Ovary (tissue), 9 donors: ENCODE results near the gene C1QB. TPM values are rescaled to one million over a fixed set of nuclear protein-coding genes. Genes with fewer than 3 reads are reported as not detected.
"Not testable (repeated sequence)": the region's sequence is repeated elsewhere in the genome, so short reads cannot be mapped to it uniquely, and the experiment has no call there.

Source experiments
- DNase-seq, 5 donors: peaks; one replicate each; pipeline ENCODE4 v3.0.0-alpha.2; 2019 to 2020
- H3K27ac ChIP-seq, 2 donors: fragments of 200-600 bp; one replicate each; pipeline versions ENCODE4 v1.5.1 to v1.8.0; 2019 to 2022
- H3K27me3 ChIP-seq: fragments of 200-600 bp; one replicate; pipeline ENCODE4 v1.8.0; 2022
- H3K36me3 ChIP-seq: fragments of 200-600 bp; sonication (generic); one replicate; pipeline ENCODE4 v1.5.1; 2019
- H3K4me1 ChIP-seq: one replicate; pipeline ENCODE4 v1.8.1; 2013; ENCODE audit warnings: mild to moderate bottlenecking, moderate library complexity; ENCODE audit not compliant: insufficient read depth
- H3K4me3 ChIP-seq: fragments of 200-600 bp; sonication (generic); one replicate; pipeline ENCODE4 v1.5.1; 2017
- H3K9me3 ChIP-seq, 2 donors: fragments of 200-600 bp in 1 of 2; sonication (generic) in 1 of 2; one replicate each; pipeline versions ENCODE4 v1.5.1 to v1.8.1; 2013 to 2019; ENCODE audit warnings: mild to moderate bottlenecking in 1 of 2, moderate library complexity in 1 of 2
- EP300 ChIP-seq: sonication (generic); formaldehyde crosslinking; IDR thresholded peaks from one replicate; pipeline ENCODE4 v1.6.1; 2017; ENCODE audit warnings: antibody characterized with exemption
- POLR2A ChIP-seq: fragments of 450-650 bp; IDR thresholded peaks from one replicate; pipeline ENCODE4 v1.6.1; 2017; ENCODE audit warnings: antibody characterized with exemption, mild to moderate bottlenecking, moderate library complexity
- WGBS, 3 donors: extraction: QIAGEN DNeasy Blood & Tissue Kit in 1 of 3; methylation state at CpG; one replicate each; pipeline versions ENCODE4 v1.1.5 to v1.1.7; 2013 to 2017; 5-methylcytosine and 5-hydroxymethylcytosine counted together
- intact Hi-C, 4 donors: fragments of 100-400 bp; cut with DNase I; formaldehyde crosslinking; loops; one replicate each; pipeline versions ENCODE4 v1.11.0 to v1.15.1; 2022 to 2023
- polyA plus RNA-seq, 2 donors: library from polyadenylated mRNA; stranded (reverse); fragments of 200-250 nt in 1 of 2; fragments of 350-450 nt in 1 of 2; fragmentation: Illumina TruSeq in 1 of 2; extraction: RNeasy Lipid Tissue Mini Kit (QIAGEN cat#74804) in 1 of 2; gene quantifications; one replicate each; pipeline ENCODE4 v1.2.3, GENCODE V29; 2013 to 2014
- total RNA-seq, 7 donors: library from RNA; depleted of rRNA in 2 of 7; stranded (reverse); fragments of >200 nt in 2 of 7; fragmentation: NEBNext Ultra II Directional in 3 of 7; extraction: Animal tissue kit (Norgen Biotek cat#: 25700) in 3 of 7; gene quantifications; one replicate each; pipeline versions ENCODE4 v1.1.0 to v1.2.4, GENCODE V29; 2016 to 2023
- TF ChIP-seq, protein P1 (sequence below), 3 donors: fragments of 450-650 bp in 2 of 3; fragments of 200-600 bp in 1 of 3; IDR thresholded peaks; one replicate each; pipeline versions ENCODE4 v1.5.1 to v1.8.0; 2016 to 2022; ENCODE audit warnings: antibody characterized with exemption in 3 of 3, mild to moderate bottlenecking in 1 of 3
- donor health status: DM: no; HTN: no; CAD: no; lungs with moderate emphysema.
- donor health status: DM: no; HTN: no; CAD: no.
- donor health status: Bipolar disorder and iron deficiency.
- donor health status: DM: yes; HTN: yes; CAD: no.
- donor health status: DM: no; HTN: no; CAD: no.
- donor health status: DM: yes; HTN: yes; CAD: no.

Gene C1QB
- total and polyA plus RNA-seq, 9 donors = 26.5 to 206 (median 96.7) TPM

DNA sequence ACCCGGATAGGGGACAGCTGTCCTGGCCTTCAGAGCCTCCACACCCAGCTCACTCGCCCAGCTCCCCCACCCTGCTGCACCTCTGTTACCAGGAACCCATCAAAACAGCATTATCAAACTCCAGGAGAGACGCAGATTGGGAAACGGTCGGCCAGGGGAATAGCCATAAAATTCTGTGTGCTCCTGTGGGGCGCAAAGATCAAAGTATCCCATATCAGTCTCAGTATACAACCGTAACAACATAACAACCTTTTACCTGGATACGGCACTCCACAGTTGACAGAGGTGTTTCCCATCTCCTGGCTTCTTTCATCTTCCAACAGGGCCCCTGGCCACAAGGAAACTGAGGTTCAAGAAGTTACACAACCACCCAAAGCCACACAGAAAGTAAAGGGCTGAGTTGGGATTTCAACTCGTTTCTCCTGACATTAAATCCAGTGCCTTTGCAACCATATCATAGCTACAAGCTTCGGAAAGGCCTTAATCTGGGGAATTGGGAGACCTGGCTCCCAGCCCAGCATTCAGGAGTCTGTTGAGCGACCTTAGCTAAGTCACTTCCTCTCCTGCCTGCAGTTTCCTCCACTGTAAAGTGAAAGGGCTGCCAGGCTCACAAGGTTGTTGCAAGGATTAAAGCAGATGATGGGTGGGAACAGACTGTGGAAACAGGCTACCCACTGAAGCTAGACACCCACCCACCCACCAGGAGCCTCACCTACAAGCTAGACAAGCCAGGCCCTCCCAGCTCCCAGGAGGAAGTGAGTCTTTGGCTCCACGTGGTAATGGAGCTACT, 49.5 kb downstream of the C1QB start:
- no peak overlapping the region for H3K27ac ChIP-seq
- intact Hi-C loops = loop anchor here in 3 of 4 donors (5.0 to 10.0 kb wide), 3 partner anchors 160 to 262 kb away; no protein-coding TSS in a partner anchor
- no peak overlapping the region for H3K4me3 ChIP-seq
- H3K36me3 ChIP-seq = no peaks in the 10 kb centered on the region
- H3K27me3 ChIP-seq = no peaks in the 10 kb centered on the region
- 62 to 66% (median 66%) methylated on average over 12 of the region's 12 CpGs for WGBS, 3 donors
- H3K4me1 ChIP-seq = no peaks in the 10 kb centered on the region
- TF ChIP-seq EP300 = no peak
- no peak for TF ChIP-seq POLR2A
- TF ChIP-seq, protein P1, sequence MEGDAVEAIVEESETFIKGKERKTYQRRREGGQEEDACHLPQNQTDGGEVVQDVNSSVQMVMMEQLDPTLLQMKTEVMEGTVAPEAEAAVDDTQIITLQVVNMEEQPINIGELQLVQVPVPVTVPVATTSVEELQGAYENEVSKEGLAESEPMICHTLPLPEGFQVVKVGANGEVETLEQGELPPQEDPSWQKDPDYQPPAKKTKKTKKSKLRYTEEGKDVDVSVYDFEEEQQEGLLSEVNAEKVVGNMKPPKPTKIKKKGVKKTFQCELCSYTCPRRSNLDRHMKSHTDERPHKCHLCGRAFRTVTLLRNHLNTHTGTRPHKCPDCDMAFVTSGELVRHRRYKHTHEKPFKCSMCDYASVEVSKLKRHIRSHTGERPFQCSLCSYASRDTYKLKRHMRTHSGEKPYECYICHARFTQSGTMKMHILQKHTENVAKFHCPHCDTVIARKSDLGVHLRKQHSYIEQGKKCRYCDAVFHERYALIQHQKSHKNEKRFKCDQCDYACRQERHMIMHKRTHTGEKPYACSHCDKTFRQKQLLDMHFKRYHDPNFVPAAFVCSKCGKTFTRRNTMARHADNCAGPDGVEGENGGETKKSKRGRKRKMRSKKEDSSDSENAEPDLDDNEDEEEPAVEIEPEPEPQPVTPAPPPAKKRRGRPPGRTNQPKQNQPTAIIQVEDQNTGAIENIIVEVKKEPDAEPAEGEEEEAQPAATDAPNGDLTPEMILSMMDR (IDR thresholded peaks at IDR 0.05) = no peak
- no peaks in the 10 kb centered on the region for H3K9me3 ChIP-seq
- DNase-seq = no peak

DNA sequence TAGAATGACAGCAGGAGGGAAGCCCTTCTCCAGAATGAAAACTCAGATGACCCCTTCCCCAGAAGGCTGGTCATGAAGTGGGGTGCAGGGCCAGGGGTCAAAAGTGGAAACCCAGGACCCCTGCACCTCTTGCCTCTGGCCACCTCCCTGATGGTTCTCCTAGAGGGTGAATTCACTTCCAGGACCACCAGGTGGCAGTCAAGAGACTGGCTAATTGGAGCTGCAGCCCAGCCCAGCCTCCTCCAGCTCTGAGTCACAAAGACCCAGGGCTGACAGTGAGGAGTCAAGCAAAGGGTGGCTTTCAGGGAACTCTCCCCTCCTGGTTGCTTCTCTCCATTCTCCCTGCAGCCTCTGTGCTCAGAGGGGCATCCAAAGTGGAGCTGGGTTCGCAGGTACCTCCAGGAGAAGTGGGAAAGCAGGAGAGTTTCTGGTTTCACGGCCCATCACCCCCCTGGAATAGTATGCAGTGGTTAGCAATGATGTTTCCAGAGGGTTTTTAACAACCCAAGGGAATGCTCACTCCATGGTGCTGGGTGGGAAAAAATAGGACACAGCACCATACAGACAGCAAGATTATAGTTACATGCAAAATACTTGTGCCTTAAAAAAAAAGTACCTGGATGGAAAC, 51.5 kb downstream of the C1QB start:
- Histone ChIP-seq H3K9me3 (no peaks in the 10 kb centered on the region), H3K4me3 (no peak overlapping the region), H3K27me3 (no peaks in the 10 kb centered on the region), H3K4me1 (peaks cover under 1% of the 10 kb centered on the region), H3K27ac (no peak overlapping the region), H3K36me3 (no peaks in the 10 kb centered on the region)
- TF ChIP-seq, protein P1 (IDR thresholded peaks at IDR 0.05) = peak; percentile 88 to 93 (median 93)
- TF ChIP-seq POLR2A = no peak
- 74 to 88% (median 85%) methylated on average over 2 of the region's 2 CpGs for WGBS, 3 donors
- DNase-seq = peak; percentile 81 to 92 (median 86)
- intact Hi-C loops = loop anchor here in 3 of 4 donors (2.0 to 10.0 kb wide), 4 partner anchors 156 to 260 kb away; no protein-coding TSS in a partner anchor

DNA sequence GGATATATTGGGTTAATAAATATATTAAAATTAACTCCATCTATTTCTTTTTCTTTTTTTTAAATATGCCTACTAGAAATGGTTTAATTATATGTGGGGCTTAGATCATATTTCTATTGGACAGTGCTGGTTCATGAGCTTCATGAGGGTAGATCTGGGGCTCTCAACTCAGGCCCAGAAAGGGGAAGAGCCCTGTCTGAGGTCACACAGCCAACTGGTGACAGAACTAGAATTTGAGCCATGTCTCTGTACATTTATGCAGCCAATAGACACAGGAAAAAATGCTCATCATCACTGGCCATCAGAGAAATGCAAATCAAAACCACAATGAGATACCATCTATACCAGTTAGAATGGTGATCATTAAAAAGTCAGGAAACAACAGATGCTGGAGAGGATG, 52.5 kb downstream of the C1QB start:
- no peaks in the 10 kb centered on the region for H3K9me3 ChIP-seq
- no peaks in the 10 kb centered on the region for H3K27me3 ChIP-seq
- H3K36me3 ChIP-seq = no peaks in the 10 kb centered on the region
- no peak for DNase-seq
- peaks cover 5% of the 10 kb centered on the region for H3K4me1 ChIP-seq
- no peak overlapping the region for H3K27ac ChIP-seq
- H3K4me3 ChIP-seq = no peak overlapping the region
- TF ChIP-seq EP300 (no peak), POLR2A (no peak)
- TF ChIP-seq, protein P1 (IDR thresholded peaks at IDR 0.05) = no peak
- intact Hi-C loops = loop anchor here in 2 of 4 donors (2.0 to 10.0 kb wide), 3 partner anchors 155 to 259 kb away; no protein-coding TSS in a partner anchor

DNA sequence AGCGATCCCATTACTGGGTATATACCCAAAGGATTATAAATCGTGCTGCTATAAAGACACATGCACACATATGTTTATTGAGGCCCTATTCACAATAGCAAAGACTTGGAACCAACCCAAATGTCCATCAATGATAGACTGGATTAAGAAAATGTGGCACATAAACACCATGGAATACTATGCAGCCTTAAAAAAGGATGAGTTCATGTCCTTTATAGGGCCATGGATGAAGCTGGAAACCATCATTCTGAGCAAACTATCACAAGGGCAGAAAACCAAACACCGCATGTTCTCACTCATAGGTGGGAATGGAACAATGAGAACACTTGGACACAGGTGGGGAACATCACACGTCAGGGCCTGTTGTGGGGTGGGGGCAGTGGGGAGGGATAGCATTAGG, 53.1 kb downstream of the C1QB start:
- H3K9me3 ChIP-seq, H3K27me3 ChIP-seq, H3K4me1 ChIP-seq, H3K27ac ChIP-seq, DNase-seq, H3K36me3 ChIP-seq, H3K4me3 ChIP-seq: not testable (repeated sequence)
- intact Hi-C loops = loop anchor here in 2 of 4 donors (5.0 to 10.0 kb wide), 2 partner anchors 156 to 259 kb away; no protein-coding TSS in a partner anchor
- 87 to 95% (median 94%) methylated on average over 4 of the region's 4 CpGs for WGBS, 3 donors

DNA sequence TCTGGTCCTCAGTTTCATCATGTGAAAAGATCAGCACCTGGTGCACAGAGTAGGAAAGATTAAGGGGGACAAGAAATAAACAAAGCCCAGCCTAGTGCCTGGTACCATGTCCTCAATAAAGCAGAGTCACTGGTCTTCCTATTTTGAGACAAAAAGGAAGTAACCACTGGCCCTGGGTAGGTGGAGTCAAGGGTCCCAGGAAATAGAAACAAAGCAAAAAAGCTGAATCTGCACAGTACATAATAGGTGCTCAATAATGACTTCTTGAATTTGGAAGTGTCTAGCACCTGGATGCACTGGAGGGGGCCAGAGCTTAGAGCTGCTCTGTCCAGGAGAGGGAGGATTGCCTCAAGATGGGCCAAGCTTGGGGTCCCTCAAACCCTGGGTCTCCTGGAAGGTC, 55.7 kb downstream of the C1QB start:
- no peak overlapping the region for H3K4me3 ChIP-seq
- intact Hi-C loops = loop anchor here in 2 of 4 donors (5.0 to 10.0 kb wide), 2 partner anchors 154 to 256 kb away; no protein-coding TSS in a partner anchor

More for the DNA sequence above, 55.7 kb downstream of the C1QB start:
- Histone ChIP-seq H3K4me1 (peaks cover 9% of the 10 kb centered on the region), H3K27ac (no peak overlapping the region), H3K27me3 (no peaks in the 10 kb centered on the region), H3K36me3 (no peaks in the 10 kb centered on the region), H3K9me3 (no peaks in the 10 kb centered on the region)
- TF ChIP-seq, protein P1 (IDR thresholded peaks at IDR 0.05) = no peak
- no peak for TF ChIP-seq EP300
- no peak for TF ChIP-seq POLR2A
- DNase-seq = no peak
